Measurements from ENCODE around the gene ANGPT4. TPM values are rescaled to one million over a fixed set of nuclear protein-coding genes. Genes with fewer than 3 reads are reported as not detected.

ANGPT4 gene
- polyA plus RNA-seq, 1 of the 3 experiments (the other 2 are of a cell fraction): not detected

DNA sequence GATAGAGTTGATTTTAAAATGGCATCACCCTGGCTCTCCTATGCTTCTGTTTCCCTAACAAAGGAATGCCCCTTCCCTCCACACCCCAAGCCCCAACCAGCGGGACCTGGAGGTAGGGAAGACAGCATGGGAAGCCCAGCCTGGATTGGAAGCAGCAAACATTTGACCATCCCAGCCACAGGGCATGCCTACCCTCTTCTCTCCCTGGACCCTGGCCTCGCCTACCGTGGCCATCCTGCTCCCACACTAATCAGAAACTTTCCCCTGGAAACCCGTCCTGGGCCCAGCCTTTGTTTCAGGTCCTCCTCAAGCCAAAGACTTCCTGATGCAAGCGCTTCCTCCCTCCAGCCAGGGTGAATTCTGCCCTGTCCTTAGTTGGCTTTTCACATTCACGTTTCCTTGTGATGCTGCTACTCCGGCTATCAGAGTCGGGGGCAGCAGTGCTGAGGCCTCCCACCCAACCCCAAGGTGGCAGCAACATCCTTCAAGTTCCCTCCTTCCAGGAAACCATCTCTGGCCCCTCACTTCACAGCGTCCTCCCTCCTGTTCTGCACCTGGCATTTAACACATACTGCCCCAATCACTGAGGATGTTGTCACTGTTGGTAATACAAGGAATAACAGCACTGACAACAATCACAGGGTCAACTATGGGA, 18.2 kb upstream of the ANGPT4 start:
- no peak for DNase-seq
- no peak overlapping the region for H3K4me2 ChIP-seq
- no peak overlapping the region for H3K27ac ChIP-seq (ENCODE audit: low read depth in 2 of 2, low read length in 1 of 2)
- no peaks in the 10 kb centered on the region for H3K4me1 ChIP-seq (ENCODE audit: control insufficient read depth in 1 of 2, insufficient read depth in 2 of 2, low read depth in 1 of 2, low read length in 1 of 2)
- H2AFZ ChIP-seq (ENCODE audit: low read depth): no peak overlapping the region
- H3K27me3 ChIP-seq (ENCODE audit: insufficient read depth): no peaks in the 10 kb centered on the region
- 10% methylated on average over 8 of the region's 9 CpGs for WGBS (ENCODE audit: low lambda C conversion rate)
- POLR2A ChIA-PET: no interaction called here
- no peaks in the 10 kb centered on the region for H3K9me2 ChIP-seq
- TF ChIP-seq CHD2 (IDR thresholded peaks at IDR 0.05; ENCODE audit: low read length, partially characterized antibody): no peak
- no peak for TF ChIP-seq RXRA (IDR thresholded peaks at IDR 0.05; ENCODE audit: borderline replicate concordance, low read depth)
- no peak for TF ChIP-seq RAD21 (IDR thresholded peaks at IDR 0.05; ENCODE audit: low read length)
- TF ChIP-seq, protein P1, sequence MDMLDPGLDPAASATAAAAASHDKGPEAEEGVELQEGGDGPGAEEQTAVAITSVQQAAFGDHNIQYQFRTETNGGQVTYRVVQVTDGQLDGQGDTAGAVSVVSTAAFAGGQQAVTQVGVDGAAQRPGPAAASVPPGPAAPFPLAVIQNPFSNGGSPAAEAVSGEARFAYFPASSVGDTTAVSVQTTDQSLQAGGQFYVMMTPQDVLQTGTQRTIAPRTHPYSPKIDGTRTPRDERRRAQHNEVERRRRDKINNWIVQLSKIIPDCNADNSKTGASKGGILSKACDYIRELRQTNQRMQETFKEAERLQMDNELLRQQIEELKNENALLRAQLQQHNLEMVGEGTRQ (IDR thresholded peaks at IDR 0.05; ENCODE audit: borderline replicate concordance, low read depth, low read length): no peak
- TF ChIP-seq SIN3A (IDR thresholded peaks at IDR 0.05; ENCODE audit: borderline replicate concordance, low read depth, low read length): no peak
- TF ChIP-seq GATA2 (CRISPR knock-in tag; IDR thresholded peaks at IDR 0.05): no peak
- TF ChIP-seq FOXM1 (IDR thresholded peaks at IDR 0.05; ENCODE audit: low read depth): no peak
- no peak for TF ChIP-seq YY1 (IDR thresholded peaks at IDR 0.05; ENCODE audit: low read depth)
- no peak for TF ChIP-seq POLR2AphosphoS5 (IDR thresholded peaks at IDR 0.05; ENCODE audit: low read depth, low read length)
- no peak overlapping the region for H3K4me3 ChIP-seq (ENCODE audit: low read depth in 2 of 2, low read length in 1 of 2)
- no peak overlapping the region for H3K9ac ChIP-seq
- no peaks in the 10 kb centered on the region for H3K36me3 ChIP-seq (replicated peaks in 1 of 2; ENCODE audit: control insufficient read depth in 1 of 2, insufficient read depth in 2 of 2, low read length in 1 of 2)
- peaks cover 9% of the 10 kb centered on the region; the same call in 1 of the 2 replicates for H3K9me3 ChIP-seq
- H3K79me2 ChIP-seq (ENCODE audit: insufficient read depth): no peaks in the 10 kb centered on the region
- CTCF ChIA-PET: interaction anchor here (1.8 kb wide), 1 partner anchor 101 kb away, joined by 6 read pairs; the partner anchor contains the start of gene FAM110A
- H3F3A ChIP-seq (replicated peaks; ENCODE audit: insufficient read depth): no peaks in the 10 kb centered on the region
- H4K20me1 ChIP-seq (ENCODE audit: insufficient read depth): no peaks in the 10 kb centered on the region

DNA sequence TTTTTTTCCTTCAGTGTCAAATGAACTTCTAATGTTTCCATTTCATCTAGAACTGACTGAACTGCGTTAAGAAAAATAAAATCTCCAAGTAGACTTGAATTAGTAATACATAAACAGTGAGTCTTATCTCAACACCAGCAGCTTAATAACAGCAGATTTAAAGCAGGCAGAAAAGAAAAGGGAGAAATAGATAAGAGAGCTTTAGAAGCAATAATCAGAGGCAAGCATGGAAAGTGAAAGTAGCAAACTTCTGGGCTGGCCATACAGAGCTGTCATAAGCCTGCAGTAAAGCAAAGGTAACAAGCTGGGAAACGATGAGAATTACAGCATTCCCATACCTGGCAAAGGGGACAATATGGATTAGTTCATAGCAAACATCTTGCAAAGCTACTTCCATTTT, 16.9 kb upstream of the ANGPT4 start:
- TF ChIP-seq, protein P2, sequence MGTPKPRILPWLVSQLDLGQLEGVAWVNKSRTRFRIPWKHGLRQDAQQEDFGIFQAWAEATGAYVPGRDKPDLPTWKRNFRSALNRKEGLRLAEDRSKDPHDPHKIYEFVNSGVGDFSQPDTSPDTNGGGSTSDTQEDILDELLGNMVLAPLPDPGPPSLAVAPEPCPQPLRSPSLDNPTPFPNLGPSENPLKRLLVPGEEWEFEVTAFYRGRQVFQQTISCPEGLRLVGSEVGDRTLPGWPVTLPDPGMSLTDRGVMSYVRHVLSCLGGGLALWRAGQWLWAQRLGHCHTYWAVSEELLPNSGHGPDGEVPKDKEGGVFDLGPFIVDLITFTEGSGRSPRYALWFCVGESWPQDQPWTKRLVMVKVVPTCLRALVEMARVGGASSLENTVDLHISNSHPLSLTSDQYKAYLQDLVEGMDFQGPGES (IDR thresholded peaks at IDR 0.05; ENCODE audit: low read depth, low read length): no peak
- TF ChIP-seq FOSL2 (IDR thresholded peaks at IDR 0.05; ENCODE audit: borderline replicate concordance, low read depth) (no peak), NRF1 (IDR thresholded peaks at IDR 0.05; ENCODE audit: low read depth, low read length) (no peak), FOXM1 (IDR thresholded peaks at IDR 0.05; ENCODE audit: low read depth) (no peak), TEAD4 (IDR thresholded peaks at IDR 0.05; ENCODE audit: borderline replicate concordance, insufficient read depth) (no peak), YY1 (IDR thresholded peaks at IDR 0.05; ENCODE audit: low read depth) (no peak), TAF1 (IDR thresholded peaks at IDR 0.05; ENCODE audit: borderline replicate concordance, low read depth, low read length) (no peak), GATA2 (CRISPR knock-in tag; IDR thresholded peaks at IDR 0.05) (no peak), GABPA (IDR thresholded peaks at IDR 0.05; ENCODE audit: low read depth) (no peak), RXRA (IDR thresholded peaks at IDR 0.05; ENCODE audit: borderline replicate concordance, low read depth) (no peak), FOXJ3 (CRISPR knock-in tag; IDR thresholded peaks at IDR 0.05) (no peak), JUND (IDR thresholded peaks at IDR 0.05) (no peak)
- TF ChIP-seq, protein P3, sequence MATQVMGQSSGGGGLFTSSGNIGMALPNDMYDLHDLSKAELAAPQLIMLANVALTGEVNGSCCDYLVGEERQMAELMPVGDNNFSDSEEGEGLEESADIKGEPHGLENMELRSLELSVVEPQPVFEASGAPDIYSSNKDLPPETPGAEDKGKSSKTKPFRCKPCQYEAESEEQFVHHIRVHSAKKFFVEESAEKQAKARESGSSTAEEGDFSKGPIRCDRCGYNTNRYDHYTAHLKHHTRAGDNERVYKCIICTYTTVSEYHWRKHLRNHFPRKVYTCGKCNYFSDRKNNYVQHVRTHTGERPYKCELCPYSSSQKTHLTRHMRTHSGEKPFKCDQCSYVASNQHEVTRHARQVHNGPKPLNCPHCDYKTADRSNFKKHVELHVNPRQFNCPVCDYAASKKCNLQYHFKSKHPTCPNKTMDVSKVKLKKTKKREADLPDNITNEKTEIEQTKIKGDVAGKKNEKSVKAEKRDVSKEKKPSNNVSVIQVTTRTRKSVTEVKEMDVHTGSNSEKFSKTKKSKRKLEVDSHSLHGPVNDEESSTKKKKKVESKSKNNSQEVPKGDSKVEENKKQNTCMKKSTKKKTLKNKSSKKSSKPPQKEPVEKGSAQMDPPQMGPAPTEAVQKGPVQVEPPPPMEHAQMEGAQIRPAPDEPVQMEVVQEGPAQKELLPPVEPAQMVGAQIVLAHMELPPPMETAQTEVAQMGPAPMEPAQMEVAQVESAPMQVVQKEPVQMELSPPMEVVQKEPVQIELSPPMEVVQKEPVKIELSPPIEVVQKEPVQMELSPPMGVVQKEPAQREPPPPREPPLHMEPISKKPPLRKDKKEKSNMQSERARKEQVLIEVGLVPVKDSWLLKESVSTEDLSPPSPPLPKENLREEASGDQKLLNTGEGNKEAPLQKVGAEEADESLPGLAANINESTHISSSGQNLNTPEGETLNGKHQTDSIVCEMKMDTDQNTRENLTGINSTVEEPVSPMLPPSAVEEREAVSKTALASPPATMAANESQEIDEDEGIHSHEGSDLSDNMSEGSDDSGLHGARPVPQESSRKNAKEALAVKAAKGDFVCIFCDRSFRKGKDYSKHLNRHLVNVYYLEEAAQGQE (IDR thresholded peaks at IDR 0.05; ENCODE audit: low read depth, low read length): no peak
- no peak overlapping the region for H3K27ac ChIP-seq (ENCODE audit: low read depth in 2 of 2, low read length in 1 of 2)
- H3K36me3 ChIP-seq (replicated peaks in 1 of 2; ENCODE audit: control insufficient read depth in 1 of 2, insufficient read depth in 2 of 2, low read length in 1 of 2): no peaks in the 10 kb centered on the region
- no peaks in the 10 kb centered on the region for H3K4me1 ChIP-seq (ENCODE audit: control insufficient read depth in 1 of 2, insufficient read depth in 2 of 2, low read depth in 1 of 2, low read length in 1 of 2)
- no peak for DNase-seq
- no peaks in the 10 kb centered on the region for H3K79me2 ChIP-seq (ENCODE audit: insufficient read depth)
- H3K9me2 ChIP-seq: no peaks in the 10 kb centered on the region
- no peaks in the 10 kb centered on the region for H3K27me3 ChIP-seq (ENCODE audit: insufficient read depth)
- WGBS (ENCODE audit: low lambda C conversion rate): 13% methylated on average over 2 of the region's 2 CpGs
- no peak overlapping the region for H3K9ac ChIP-seq
- no peak overlapping the region for H2AFZ ChIP-seq (ENCODE audit: low read depth)
- no peaks in the 10 kb centered on the region for H4K20me1 ChIP-seq (ENCODE audit: insufficient read depth)
- H3F3A ChIP-seq (replicated peaks; ENCODE audit: insufficient read depth): no peaks in the 10 kb centered on the region
- peaks cover 9% of the 10 kb centered on the region; the same call in 1 of the 2 replicates for H3K9me3 ChIP-seq
- H3K4me3 ChIP-seq (ENCODE audit: low read depth in 2 of 2, low read length in 1 of 2): no peak overlapping the region
- CTCF ChIA-PET: interaction anchor here (1.0 to 1.8 kb wide), 2 partner anchors 99 to 114 kb away, joined by 4 to 6 read pairs; partner anchors contain the start of gene FAM110A
- no peak overlapping the region for H3K4me2 ChIP-seq
- POLR2A ChIA-PET: no interaction called here
